ENCODE measurements around the gene ATRAID.
A peak's percentile ranks its signal among the peaks of the same experiment; 100 is the strongest.
"Not testable (repeated sequence)": the region's sequence is repeated elsewhere in the genome, so short reads cannot be mapped to it uniquely, and the experiment has no call there.

Gene ATRAID

DNA sequence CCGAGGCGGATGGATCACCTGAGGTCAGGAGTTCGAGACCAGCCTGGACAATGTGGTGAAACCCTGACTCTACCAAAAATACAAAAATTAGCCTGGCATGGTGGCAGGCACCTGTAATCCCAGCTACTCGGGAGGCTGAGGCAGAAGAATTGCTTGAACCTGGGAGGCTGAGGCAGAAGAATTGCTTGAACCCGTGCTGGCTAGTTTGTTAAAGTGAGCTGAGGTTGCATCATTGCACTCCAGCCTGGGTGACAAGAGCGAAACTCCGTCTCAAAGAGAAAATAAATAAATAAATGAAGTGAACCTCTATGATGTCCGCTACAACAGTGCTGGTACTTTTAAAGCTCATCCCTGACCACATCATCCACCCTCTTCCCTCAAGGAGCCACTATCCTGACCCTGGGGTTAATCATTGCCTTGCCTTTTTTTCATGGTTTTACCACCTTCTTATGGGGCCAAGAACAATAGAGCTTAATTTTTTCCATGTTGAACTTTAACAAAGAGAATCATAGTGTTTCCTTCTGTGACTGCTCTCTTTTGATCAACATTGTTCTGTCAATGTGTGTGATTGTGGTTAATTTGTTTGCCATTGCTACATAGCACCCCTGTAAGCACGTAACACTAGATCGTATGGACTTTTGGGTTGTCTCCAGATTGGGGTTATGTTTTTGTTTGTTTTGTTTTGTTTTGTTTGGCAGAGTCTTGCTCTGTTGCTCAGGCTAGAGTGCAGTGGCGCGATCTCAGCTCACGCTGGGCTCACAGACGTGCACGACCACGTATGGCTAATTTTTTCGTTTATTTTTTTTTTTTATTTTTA is 17.1 kb upstream of the ATRAID start:
- DNase-seq, result no peak

DNA sequence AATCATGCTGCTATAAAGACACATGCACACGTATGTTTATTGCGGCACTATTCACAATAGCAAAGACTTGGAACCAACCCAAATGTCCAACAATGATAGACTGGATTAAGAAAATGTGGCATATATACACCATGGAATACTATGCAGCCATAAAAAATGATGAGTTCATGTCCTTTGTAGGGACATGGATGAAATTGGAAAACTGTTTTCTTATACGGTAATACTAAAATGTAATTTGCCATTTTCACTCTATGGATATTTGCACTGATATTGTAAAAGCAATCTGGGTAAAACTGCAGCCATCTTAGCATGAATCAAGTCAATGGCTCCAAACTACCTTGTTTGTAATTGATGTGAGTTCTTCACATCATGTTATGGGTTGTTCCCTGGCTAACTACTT is 16.0 kb upstream of the ATRAID start:
- not testable (repeated sequence) for DNase-seq

DNA sequence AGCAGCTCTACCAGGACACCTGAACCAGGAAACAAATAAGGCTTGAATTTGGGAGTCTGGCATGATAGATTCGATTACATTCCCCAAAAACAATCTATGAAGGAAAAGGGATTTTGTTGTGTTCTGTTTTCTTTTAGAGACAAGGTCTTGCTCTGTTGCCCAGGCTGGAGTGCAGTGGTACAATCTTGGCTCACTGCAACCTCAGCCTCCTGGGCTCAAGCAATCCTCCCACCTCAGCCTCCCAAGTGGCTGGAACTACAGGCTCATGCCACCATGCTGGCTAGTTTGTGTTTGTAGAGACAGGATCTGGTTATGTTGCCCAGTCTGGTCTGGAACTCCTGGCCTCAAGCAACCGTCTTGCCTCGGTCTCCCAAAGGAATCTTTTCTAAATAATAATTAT is 13.8 kb upstream of the ATRAID start:
- DNase-seq, result not testable (repeated sequence)

DNA sequence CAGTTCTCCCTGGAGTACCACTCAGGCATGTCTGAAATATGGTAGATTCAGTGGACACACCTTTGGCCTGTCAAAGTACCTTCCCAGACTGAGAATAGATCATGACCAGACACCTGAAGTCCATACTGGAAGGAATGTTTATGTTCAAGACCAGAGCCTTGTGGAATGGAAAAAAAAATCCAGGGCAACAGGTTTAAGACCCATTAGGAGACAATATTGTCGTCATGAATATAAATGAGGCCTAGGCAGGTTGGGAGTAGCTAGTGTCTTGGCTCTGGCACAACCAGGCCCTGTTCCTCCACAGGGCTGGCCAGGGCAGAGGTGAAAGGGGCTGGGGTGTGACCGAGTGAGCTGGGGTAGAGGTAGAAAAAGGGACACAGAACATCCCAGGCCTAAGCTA is 13.2 kb upstream of the ATRAID start:
- DNase-seq, result no peak

DNA sequence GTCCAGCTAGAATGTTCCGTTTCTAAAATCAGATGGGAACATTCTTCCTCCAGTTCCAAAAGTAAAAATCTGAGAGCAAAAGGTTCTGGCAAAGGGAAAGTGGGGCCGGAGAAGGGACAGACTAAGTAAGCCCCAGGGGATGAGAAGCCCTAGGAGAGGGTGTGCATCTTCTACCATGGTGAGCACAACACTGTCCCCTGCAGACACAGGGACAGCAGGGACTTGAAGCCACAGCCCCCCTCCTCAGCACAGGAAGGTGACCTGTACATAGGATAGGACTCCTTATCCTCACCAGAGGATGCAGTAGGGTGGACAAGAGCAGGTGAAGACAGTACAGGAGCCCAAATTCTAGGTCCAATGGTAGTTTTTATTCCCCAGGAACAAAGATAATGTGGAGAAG is 12.6 kb upstream of the ATRAID start:
- no peak for DNase-seq

DNA sequence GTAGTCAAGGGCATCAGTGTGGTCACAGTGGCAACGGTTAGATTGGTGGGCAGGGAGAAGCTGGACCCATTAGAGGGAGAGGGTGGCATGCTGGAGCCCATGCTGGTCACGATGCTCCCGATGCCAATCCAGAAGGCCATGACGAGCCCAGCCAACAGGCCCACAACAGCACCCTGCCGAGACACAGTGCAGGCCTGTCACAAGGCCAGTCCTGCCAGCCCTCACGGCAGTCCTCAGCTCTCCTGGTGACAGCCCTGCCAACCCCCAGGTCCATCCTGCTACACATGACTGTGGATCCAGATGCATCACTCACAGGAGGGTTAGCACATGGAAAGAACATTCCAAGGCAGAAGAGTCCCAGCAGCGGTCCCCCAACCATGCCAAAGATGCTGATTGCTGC is 10.2 kb upstream of the ATRAID start:
- DNase-seq, result no peak

DNA sequence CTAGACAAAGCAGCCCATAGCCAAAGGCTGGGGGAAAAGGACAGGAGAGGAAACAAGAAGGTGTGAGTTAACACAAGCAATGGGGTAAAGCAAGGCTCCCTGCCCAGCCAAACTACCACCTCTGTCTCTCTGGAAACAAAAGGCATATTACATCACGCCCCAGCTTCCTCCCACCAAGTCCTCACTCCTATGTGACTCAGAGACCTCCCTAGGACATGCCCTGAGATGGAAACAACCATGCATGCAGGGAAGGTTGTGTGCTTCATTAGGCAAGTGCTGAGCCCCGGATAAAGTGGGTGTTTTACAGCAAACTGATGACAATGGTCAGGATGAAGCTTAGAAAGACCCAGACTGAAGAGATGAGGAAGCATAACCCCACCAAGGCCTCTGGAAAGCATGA is 9.0 kb upstream of the ATRAID start:
- DNase-seq, result no peak

DNA sequence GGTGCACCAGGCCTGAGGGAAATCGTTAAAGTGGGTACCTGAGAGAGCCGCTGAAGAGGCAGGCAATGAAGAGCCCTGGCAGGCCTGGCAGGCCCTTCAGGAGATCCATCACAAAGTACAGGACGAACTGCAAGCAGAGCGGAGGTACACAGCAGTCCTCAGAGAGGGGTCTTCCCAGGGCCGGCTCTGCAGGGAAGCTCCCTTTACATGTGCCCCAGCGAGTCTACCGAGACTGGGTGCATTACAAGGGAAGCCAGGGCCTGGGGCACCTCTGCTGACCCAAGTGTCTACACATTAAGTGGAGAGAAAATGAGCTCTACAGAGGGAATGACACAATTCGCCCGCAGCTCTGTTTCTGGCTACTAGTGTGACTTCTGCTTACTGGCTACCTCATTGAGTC is 8.1 kb upstream of the ATRAID start:
- no peak for DNase-seq

DNA sequence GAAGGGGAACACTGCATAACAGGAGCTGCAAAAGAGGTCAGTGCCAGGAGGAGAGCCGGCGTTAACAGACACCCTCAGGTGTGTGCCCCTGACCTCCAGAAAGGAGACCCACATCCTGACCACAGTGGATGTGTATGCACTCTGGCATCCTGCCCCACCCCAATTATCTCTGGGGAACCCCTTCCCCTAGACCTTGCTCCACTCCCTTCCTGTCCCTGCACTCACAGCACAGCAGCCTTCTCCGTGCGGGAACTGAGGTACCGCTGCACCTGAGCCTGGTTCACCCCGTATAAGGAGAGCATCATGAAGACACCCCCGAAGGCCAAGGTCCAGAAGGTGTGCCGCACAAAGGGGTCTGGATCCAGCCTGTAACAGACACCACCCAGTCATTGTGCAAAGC is 7.3 kb upstream of the ATRAID start:
- no peak for DNase-seq

DNA sequence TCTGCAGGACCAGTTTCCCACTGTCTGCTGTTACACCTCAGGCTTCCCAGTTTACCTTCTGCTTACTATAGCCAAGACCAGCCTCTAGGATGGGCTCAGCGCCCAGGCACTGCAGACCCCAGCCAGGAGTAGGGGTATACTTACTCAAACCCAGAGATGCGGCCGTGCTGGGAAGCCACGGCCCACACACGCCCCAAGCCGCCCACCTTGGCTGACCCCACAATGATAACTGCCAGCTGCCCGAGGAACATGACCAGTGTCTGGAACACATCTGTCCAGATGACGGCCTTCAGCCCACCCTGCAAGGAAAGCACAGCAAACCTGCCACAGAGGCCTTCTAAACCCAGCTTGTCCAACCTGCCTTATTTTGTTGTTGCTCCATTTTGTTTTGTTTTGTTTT is 6.6 kb upstream of the ATRAID start:
- no peak for DNase-seq

DNA sequence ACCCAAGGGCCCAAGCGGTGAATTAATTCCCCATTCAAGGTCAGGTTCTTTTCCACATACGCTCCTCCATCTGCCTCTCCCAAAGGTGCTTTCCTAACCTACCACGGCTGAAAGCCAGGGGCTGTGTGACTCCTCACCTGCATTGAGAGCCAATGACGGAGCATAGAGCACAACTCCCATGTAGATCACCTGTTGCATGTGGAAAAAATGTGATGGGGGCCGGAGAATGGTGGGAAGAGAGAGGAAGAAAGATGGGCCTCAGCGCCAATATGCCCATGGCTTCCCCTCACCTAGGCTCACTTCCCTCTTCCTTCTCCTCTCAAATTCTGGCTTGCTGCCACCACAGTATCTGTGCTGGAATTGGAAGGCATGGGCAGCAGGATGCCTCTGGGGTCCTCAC is 5.5 kb upstream of the ATRAID start:
- DNase-seq, result no peak

DNA sequence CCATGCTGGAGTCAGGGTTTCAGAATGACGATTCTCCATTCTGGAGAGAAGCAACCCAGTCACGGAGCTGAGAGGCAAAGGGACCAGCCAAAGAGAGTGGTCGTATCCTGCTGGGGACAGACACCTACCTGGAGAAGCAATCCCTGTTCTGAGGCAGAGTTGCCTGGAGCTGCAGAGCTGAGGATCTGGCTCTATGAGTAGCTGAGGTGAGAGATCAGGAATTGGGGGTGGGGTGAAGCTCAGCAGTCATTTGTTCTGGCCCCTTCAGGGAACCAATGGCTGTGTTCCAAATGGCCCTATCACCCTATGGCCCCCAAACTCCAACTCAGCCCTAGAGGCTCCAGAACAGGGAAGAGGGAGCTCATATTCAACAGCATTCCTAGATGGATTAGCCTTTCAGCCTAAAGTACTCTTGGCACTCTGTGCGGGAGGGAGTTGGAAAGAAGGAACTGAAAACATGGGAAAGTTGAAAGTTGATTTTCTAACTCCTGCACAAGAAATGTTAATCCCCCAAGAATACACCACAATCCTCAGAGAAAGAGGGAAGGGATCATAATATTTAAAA is 3.3 kb upstream of the ATRAID start:
- no peak for DNase-seq

DNA sequence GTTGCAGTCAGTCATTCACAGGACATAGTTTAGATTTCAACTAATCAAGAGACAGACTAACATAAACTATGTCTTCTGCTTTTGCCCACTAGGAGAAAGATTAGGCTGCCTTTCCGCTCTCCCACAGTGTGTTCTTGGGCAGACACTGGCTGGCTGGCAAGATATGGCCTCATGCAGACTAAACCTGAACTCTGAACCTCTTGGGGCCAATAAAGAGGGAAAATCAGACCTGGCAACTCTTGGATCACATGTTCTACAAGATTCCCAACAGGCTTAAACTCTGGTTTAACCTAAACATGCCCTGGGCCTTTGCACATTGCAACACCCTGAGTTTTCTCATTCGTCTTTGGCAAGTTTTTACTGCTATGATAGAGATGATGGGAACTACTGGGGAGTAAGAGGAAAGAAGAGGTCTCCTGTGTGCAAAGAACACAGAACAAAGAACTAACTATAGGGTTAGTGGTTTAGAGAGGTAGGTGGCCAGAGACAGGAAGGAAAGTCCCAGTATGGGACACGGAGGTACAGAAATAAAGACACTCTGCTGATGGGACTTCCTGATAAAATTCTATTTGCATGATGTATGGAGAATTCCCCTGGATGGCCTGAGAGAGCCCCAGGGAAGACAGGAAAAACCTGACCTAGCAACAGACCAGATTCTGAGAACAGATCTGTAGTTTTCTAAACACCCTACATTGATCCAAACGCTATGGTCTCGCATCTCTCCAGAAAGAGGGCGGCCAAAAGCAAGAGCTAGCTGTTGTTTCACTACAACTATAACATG is 2.0 kb upstream of the ATRAID start:
- DNase-seq, result no peak

DNA sequence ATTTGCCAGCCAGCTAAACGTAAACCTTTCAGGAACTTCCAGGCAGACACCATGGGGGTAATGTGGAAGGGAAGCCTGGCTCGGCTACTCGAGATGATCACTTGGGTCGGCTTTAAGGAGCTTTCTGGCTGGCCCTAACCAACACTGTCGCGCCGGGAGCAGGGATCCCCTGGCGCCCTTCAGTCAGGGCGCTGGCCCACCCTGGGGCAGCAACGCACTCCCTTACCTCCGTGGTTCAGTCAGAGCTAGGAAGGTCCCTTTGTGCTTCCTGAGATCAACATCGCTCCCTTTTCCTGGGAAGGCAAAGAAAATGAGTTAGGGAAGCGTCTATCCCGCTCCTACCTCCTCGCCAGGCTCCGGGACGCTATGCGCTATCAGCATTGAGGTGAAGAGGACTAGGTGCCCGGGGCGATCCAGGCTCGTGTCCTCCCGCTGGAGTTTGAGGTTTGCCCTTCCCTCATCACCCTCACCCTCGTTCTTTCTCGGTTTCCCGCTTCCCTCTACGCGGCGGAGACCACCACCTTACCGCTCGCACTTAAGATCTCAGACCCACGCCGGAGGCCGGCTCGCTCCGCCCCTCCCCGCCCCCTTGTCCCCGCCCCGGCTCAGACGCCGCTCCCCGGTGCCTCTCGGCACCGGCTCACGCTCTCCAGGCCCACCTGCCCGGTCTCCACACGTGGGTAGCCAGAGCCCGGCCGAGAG is 449 bp upstream of the ATRAID start:
- no peak for DNase-seq

DNA sequence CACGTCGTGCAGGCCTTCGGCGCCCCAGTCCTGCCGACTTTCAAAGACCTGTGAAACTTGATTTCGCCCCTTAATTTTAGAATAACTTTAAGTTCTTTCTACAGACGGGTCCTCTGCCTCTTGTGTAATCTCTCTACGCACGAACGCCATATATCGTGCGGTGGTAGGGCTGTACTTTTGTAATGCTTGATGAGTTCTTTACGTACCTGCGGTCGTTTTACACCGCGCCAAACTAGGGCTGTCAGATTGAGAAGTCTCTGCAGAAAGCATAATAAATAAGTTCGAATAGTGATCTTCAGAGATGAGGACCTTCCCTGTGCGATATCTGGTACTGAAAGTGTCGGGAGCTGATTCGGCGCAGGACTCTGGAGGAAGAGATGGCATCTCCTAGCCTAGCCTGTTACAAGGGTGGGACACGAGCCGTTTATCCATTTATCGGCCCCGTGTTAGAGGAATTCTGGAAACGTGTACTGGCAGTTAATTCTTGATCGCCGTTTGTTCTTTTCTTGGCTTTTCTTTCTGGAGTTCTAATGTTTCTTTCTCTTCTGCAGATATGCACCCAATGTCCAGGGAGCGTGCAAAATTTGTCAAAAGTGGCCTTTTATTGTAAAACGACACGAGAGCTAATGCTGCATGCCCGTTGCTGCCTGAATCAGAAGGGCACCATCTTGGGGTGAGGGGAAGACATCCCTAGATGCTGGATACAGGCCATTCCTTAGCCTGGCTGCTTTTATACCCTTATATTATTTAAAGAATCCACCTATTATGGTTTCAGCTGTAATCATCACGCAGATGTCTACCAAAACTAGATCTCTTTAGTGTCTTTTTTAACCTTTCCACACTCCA is 1.0 kb downstream of the ATRAID start:
- DNase-seq, result peak; percentile 31 to 32

DNA sequence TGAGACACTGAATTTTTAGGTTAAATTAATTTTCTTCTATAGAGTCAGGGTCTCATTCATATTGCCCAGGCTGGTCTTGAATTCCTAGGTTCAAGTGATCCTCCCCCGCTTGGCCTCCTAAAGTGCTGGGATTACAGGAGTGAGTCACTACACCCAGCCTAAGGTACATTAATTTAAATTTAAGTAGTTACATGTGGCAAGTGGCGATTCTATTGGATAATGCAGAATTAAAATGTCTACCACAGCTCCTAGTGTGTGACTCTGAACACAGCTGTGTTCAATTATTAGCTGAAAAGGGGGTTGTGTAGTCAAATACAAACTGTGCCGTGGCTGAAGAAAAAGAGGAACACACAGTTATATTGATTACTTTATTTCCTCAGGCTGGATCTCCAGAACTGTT is 3.1 kb downstream of the ATRAID start:
- DNase-seq, result no peak

DNA sequence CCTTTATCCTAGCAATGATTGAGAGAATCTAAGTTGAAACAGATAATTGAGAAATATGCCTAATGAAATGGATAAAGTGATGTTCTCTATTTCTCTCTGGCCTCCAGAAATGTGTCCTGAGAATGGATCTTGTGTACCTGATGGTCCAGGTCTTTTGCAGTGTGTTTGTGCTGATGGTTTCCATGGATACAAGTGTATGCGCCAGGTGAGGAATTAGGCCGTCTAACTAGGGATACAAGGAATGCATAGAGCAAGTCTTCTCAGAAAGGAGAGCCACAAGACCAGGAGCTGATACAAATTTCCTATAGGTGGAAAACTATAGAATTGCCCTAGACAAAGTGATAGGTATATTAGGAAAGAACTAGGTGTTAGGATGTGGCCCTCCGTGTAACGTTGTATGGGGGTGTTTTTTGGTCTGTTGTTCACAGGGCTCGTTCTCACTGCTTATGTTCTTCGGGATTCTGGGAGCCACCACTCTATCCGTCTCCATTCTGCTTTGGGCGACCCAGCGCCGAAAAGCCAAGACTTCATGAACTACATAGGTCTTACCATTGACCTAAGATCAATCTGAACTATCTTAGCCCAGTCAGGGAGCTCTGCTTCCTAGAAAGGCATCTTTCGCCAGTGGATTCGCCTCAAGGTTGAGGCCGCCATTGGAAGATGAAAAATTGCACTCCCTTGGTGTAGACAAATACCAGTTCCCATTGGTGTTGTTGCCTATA is 4.7 kb downstream of the ATRAID start:
- DNase-seq, result no peak

DNA sequence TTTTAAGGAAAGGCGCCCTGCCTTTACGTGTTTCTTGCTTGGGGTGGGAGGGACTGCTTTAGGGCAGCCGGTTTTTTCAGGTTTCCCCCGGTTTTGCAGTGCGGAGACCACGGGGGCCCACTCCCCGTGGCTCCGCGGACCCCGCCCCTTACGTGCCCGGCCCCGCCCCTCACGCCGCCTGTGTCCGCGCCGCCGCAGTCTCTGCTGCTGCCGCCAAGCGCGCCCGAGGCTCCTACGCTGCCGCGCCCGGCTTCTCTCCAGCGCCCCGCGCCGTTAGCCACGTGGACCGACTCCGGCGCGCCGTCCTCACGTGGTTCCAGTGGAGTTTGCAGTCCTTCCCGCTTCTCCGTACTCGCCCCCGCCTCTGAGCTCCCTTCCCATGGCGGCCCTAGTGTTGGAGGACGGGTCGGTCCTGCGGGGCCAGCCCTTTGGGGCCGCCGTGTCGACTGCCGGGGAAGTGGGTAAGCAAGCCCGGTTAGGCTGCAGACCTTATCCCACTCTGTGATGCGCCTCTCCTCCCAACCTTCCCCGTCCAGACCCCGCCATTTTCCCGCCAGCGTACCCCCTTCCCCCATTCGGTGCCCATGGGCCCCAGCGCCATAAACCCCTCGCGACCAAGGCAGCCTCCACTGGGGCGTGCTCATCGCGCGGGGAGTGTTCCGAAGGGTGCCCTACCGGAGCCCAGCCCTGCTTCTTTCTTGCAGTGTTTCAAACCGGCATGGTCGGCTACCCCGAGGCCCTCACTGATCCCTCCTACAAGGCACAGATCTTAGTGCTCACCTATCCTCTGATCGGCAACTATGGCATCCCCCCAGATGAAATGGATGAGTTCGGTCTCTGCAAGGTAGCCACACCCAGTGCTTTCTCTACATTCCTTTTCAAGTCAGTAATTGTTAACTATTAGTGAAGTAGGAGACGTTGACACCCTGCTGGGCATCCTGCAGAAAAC is 5.6 kb downstream of the ATRAID start, which contains the start of gene CAD:
TSS of gene CAD (plus strand) at position 197 of the 949 bp plus-strand sequence. CDS start at position 380, 183 bp downstream.
- peak; percentile 83 to 85 for DNase-seq

DNA sequence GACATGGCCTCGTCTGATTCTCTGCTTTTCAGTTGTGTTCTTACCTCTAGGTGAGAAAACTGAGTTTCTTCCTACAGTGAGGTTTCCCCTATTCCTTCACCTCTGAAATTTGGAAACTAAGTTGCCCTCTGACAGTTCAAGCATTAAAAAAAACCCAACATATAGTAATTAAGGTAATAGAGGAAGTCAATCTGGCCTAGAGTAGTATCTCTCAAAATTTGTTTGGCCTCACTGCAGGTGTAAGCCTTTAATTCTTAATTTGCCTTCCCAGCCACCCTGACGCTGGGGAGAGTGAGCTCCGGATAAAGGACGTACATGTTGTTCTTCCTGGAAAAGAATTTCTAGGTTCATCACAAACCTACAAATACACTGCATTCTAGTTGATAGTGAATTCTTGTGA is 6.8 kb downstream of the ATRAID start:
- DNase-seq, result no peak

DNA sequence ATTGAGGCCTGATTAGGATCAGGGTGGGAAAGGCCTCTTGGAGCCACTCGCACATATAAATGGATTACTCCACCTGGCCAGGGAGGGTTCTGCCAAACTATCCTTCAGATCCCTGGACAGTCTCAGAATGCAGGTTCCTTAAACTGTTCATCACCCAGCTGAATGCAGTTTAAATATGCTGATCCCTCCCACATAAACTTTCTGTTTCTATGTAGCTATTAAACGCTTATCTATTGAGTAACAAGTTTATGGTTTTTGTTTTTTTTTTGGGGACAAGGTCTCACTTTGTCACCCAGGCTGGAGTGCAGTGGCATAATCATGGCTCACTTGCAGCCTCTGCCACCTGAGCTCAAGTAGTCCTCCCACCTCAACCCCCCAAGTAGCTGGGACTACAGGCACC is 7.2 kb downstream of the ATRAID start:
- DNase-seq, result no peak

Measured in activated CD4-positive, alpha-beta T cell treated with anti-CD3 and anti-CD28 coated beads, Interleukin-2, amount 50 U/mL, for 4 hours (primary cell).